K562 (cell line): ENCODE results near the gene YWHAB. TPM values are rescaled to one million over a fixed set of nuclear protein-coding genes. Genes with fewer than 3 reads are reported as not detected.

ENCODE experiments used
- ATAC-seq: fragments of 200-7000 bp; cut with Tn5 transposase; 3 replicates; pipeline ENCODE4 v1.9.1; 2020; ENCODE audit warnings: moderate library complexity
- BruUV-seq: library from RNA; stranded (reverse); fragments of 400-500 nt; replicated peaks from 2 replicates; lab custom pipeline; 2021; lab: Mats Ljungman, UMichigan
- CTCF ChIA-PET: fragments of 300-600 bp; formaldehyde crosslinking; extraction: SDS; loops from one replicate; lab custom pipeline; 2021; ENCODE audit warnings: low intra/inter-chr PET ratio; lab: Yijun Ruan, JAX
- POLR2A ChIA-PET: fragments of 300-600, 350-650 bp; sonication (Branson Sonifier 250); formaldehyde crosslinking; extraction: SDS; loops from one replicate; lab custom pipeline; 2021; ENCODE audit warnings: antibody characterized with exemption, inconsistent platforms; lab: Yijun Ruan, JAX
- DNase-seq, 4 experiments: peaks; one replicate each; pipeline versions ENCODE4 v3.0.0 to v3.0.0-alpha.2; 2011 to 2018; ENCODE audit warnings: low spot score in 3 of 4, mixed read lengths in 3 of 4; ENCODE audit errors: extremely low read depth in 1 of 4
- FAIRE-seq: peaks from 2 replicates; lab custom pipeline; 2011; peaks lifted over from hg19 to GRCh38; lab: Jason Lieb, UNC
- H2AFZ ChIP-seq: 2 replicates; pipeline ENCODE4 v1.6.0; 2011; ENCODE audit warnings: low read depth, low read length, control low read depth, inconsistent platforms
- H3K27ac ChIP-seq: fragments of 200-600 bp; 3 replicates; pipeline ENCODE4 v1.8.0; 2011; ENCODE audit warnings: low read depth, mild to moderate bottlenecking, control low read depth, inconsistent platforms, low read length, moderate library complexity, mixed read lengths; ENCODE audit errors: extremely low read depth
- H3K27me3 ChIP-seq, 2 experiments: fragments of 300-600 bp in 1 of 2; 2 replicates in 1 of 2; 3 replicates in 1 of 2; pipeline versions ENCODE4 v1.6.0 to v1.8.0; 2011; ENCODE audit warnings: inconsistent platforms in 2 of 2, low read length in 2 of 2, mild to moderate bottlenecking in 1 of 2, mixed read lengths in 1 of 2, moderate library complexity in 1 of 2; ENCODE audit not compliant: control insufficient read depth in 2 of 2, insufficient read depth in 2 of 2
- H3K36me3 ChIP-seq: fragments of 300-600 bp; 3 replicates; pipeline ENCODE4 v1.8.0; 2011; ENCODE audit warnings: mild to moderate bottlenecking, low read length, inconsistent platforms; ENCODE audit not compliant: control insufficient read depth, insufficient read depth
- H3K4me1 ChIP-seq, 2 experiments: fragments of 200-600 bp in 1 of 2; replicated peaks in 1 of 2; 2 replicates in 1 of 2; 3 replicates in 1 of 2; pipeline versions ENCODE4 v1.5.1 to v1.8.0; 2011; ENCODE audit warnings: inconsistent platforms in 2 of 2, low read length in 2 of 2, mild to moderate bottlenecking in 1 of 2, mixed read lengths in 1 of 2, moderate library complexity in 1 of 2; ENCODE audit not compliant: control insufficient read depth in 2 of 2, insufficient read depth in 2 of 2
- H3K4me2 ChIP-seq: 2 replicates; pipeline ENCODE4 v1.6.1; 2011; ENCODE audit warnings: low read length, control low read depth, inconsistent platforms, mixed read lengths; ENCODE audit not compliant: insufficient read depth
- H3K4me3 ChIP-seq: fragments of 200-600 bp; sonication (generic), shearing (Covaris generic); 2 replicates; pipeline ENCODE4 v1.5.1; 2016; ENCODE audit warnings: control low read depth, inconsistent platforms
- H3K79me2 ChIP-seq: fragments of 200-600 bp; 3 replicates; pipeline ENCODE4 v1.8.0; 2011; ENCODE audit warnings: low read length, inconsistent platforms; ENCODE audit not compliant: control insufficient read depth, insufficient read depth
- H3K9ac ChIP-seq, 2 experiments: 2 replicates each; pipeline versions ENCODE4 v1.6.0 to v1.6.1; 2011; ENCODE audit warnings: low read depth in 2 of 2, low read length in 2 of 2, control low read depth in 1 of 2, inconsistent platforms in 1 of 2, mild to moderate bottlenecking in 1 of 2, mixed read lengths in 1 of 2; ENCODE audit not compliant: insufficient read depth in 1 of 2
- H3K9me1 ChIP-seq: one replicate; pipeline ENCODE4 v1.6.0; 2011; ENCODE audit warnings: inconsistent platforms, mild to moderate bottlenecking, low read length, moderate library complexity; ENCODE audit not compliant: control insufficient read depth, insufficient read depth
- H3K9me3 ChIP-seq: replicated peaks from 2 replicates; pipeline ENCODE4 v1.5.1; 2011; ENCODE audit warnings: low read depth, low read length, inconsistent platforms; ENCODE audit not compliant: control insufficient read depth, insufficient read depth
- H4K20me1 ChIP-seq: replicated peaks from 2 replicates; pipeline ENCODE4 v1.6.1; 2011; ENCODE audit warnings: low read length, inconsistent platforms, mixed read lengths; ENCODE audit not compliant: control insufficient read depth, insufficient read depth
- CHD2 ChIP-seq: IDR thresholded peaks from 2 replicates; pipeline ENCODE4 v1.6.1; 2011; ENCODE audit warnings: low read depth, low read length
- CTCF ChIP-seq, 3 experiments: IDR thresholded peaks in 2 of 3; conservative IDR thresholded peaks in 1 of 3; 2 replicates each; pipeline ENCODE4 v1.5.1; 2011 to 2012; ENCODE audit warnings: low read length in 3 of 3, mild to moderate bottlenecking in 3 of 3, control low read depth in 2 of 3, improper control_type of control experiment in 1 of 3, inconsistent platforms in 1 of 3, low read depth in 1 of 3, mixed read lengths in 1 of 3, moderate library complexity in 1 of 3; ENCODE audit not compliant: insufficient read depth in 2 of 3
- KDM5B ChIP-seq: fragments of 200-600 bp; sonication (generic); IDR thresholded peaks from 2 replicates; pipeline ENCODE4 v1.6.1; 2012; ENCODE audit warnings: low read depth, mild to moderate bottlenecking, moderate library complexity, low read length, control low read depth, inconsistent platforms; ENCODE audit not compliant: insufficient replicate concordance
- NFIC ChIP-seq: fragments of 450-650 bp; IDR thresholded peaks from 2 replicates; pipeline ENCODE4 v1.6.1; 2017; ENCODE audit warnings: mild to moderate bottlenecking, inconsistent platforms
- POLR2A ChIP-seq: fragments of 450-650 bp; conservative IDR thresholded peaks from 2 replicates; pipeline ENCODE4 v1.6.1; 2016
- POLR2B ChIP-seq: fragments of 450-650 bp; IDR thresholded peaks from 2 replicates; pipeline ENCODE4 v1.6.1; 2018; ENCODE audit warnings: low read depth; ENCODE audit not compliant: partially characterized antibody
- POLR3G ChIP-seq: IDR thresholded peaks from 2 replicates; pipeline ENCODE4 v1.6.1; 2011; ENCODE audit not compliant: insufficient read length, insufficient replicate concordance; ENCODE audit errors: extremely low read depth
- SIN3B ChIP-seq: fragments of 450-650 bp; IDR thresholded peaks from 2 replicates; pipeline ENCODE4 v1.6.1; 2017; ENCODE audit warnings: low read depth, mild to moderate bottlenecking, moderate library complexity
- SUPT5H ChIP-seq: fragments of 450-650 bp; IDR thresholded peaks from 2 replicates; pipeline ENCODE4 v1.6.1; 2016
- ZNF165 ChIP-seq: fragments of 250-450 bp; sonication (Bioruptor Pico); IDR thresholded peaks from 2 replicates; pipeline ENCODE4 v1.4.0; 2020; ENCODE audit warnings: borderline replicate concordance
- WGBS: fragments of 100-300 bp; shearing (Covaris generic); methylation state at CpG from one replicate; pipeline ENCODE4 v1.1.6; 2016; ENCODE audit warnings: low coverage, mixed read lengths; ENCODE audit not compliant: insufficient coverage; ENCODE audit errors: missing lambda C conversion rate; 5-methylcytosine and 5-hydroxymethylcytosine counted together
- in situ Hi-C: fragments of 300-500 bp; cut with MboI; formaldehyde crosslinking; loops from 4 replicates; pipeline ENCODE4 v1.15.0; 2018; ENCODE audit warnings: inconsistent platforms, mixed read lengths
- intact Hi-C: fragments of 100-400 bp; cut with micrococcal nuclease; formaldehyde crosslinking; loops from 2 replicates; pipeline ENCODE4 v1.14.2; 2022
- polyA plus RNA-seq, 8 experiments: library from polyadenylated mRNA; depleted of rRNA in 4 of 8; stranded (reverse) in 5 of 8; unstranded in 3 of 8; fragments of >200 nt; fragmentation: Nextera tagmentation in 2 of 8; fragmentation: Illumina TruSeq in 1 of 8; extraction: Ambion mirVana in 2 of 8; extraction: Trizol in 1 of 8; gene quantifications; 2 replicates each; pipeline versions ENCODE4 v1.2.1 to v1.2.3, GENCODE V29; 2011 to 2014; ENCODE audit warnings: inconsistent platforms in 1 of 8, missing spikeins in 1 of 8
- total RNA-seq, 7 experiments: library from RNA; depleted of rRNA in 6 of 7; stranded (reverse); fragments of >200 nt in 6 of 7; fragmentation: Illumina TruSeq in 2 of 7; extraction: Trizol in 2 of 7; gene quantifications; 2 replicates each; pipeline versions ENCODE4 v1.2.1 to v1.2.3, GENCODE V29; 2011 to 2021; ENCODE audit warnings: low replicate concordance in 1 of 7

Gene YWHAB
- total and polyA plus RNA-seq, 9 of the 15 experiments (the other 6 are each of a cell fraction or from before 2014, with no cell fraction given), result 60.6 to 185 (median 96.1) TPM

- H3K36me3 ChIP-seq, result peaks cover 90% of the 10 kb centered on the region
- ATAC-seq (peak; percentile 87), FAIRE-seq (peak; percentile 67)
- POLR2A ChIA-PET, result interaction anchor here (0.6 to 4.6 kb wide), 7 partner anchors 10 to 267 kb away, joined by 3 to 36 read pairs (median 13); partner anchors contain the start of gene TOMM34
- no peak overlapping the region for H3K4me3 ChIP-seq
- no peaks in the 10 kb centered on the region for H3K4me1 ChIP-seq
- 88% methylated on average over 4 of the region's 4 CpGs for WGBS
- BruUV-seq, result TSS peak; percentile 33
- TF ChIP-seq CTCF (IDR thresholded peaks at IDR 0.05 in 2 of 3, conservative IDR thresholded peaks at IDR 0.05 in 1 of 3; ENCODE audit: insufficient read depth in 2 of 3, low read depth in 1 of 3, low read length in 3 of 3) (peak in 2 of 3 experiments; percentile 28; a peak in 2 of 6 replicates), POLR3G (no peak), SUPT5H (peak; percentile 53), SIN3B (no peak), POLR2A (peak; percentile 6), CHD2 (no peak), ZNF165 (CRISPR knock-in tag) (no peak), KDM5B (no peak), NFIC (no peak), POLR2B (peak; percentile 40)
- TF ChIP-seq, all 486 proteins: peak for 4
- peak in 1 of 4 experiments; percentile 20 for DNase-seq
- Histone ChIP-seq H3K4me2 (no peak overlapping the region), H3K27ac (no peak overlapping the region), H3K9me3 (no peaks in the 10 kb centered on the region), H3K79me2 (no peaks in the 10 kb centered on the region), H3K27me3 (no peaks in the 10 kb centered on the region), H2AFZ (no peak overlapping the region), H3K9ac (peak overlapping the region in 1 of 2 experiments; percentile 59; a peak in 1 of 4 replicates), H3K9me1 (no peaks in the 10 kb centered on the region), H4K20me1 (peaks cover 13% of the 10 kb centered on the region)
- in situ Hi-C loops (no loop called here), intact Hi-C loops (no loop called here)
- CTCF ChIA-PET, result no interaction called here
These were observed 56.9 kb downstream of the YWHAB start for GRCh38 chr20:44942264-44942973.
